ENCODE data around the gene BRD4. TPM values are rescaled to one million over a fixed set of nuclear protein-coding genes. Genes with fewer than 3 reads are reported as not detected.

Gene BRD4
- total RNA-seq, 1 experiment from 2014 or later = 144 TPM

DNA sequence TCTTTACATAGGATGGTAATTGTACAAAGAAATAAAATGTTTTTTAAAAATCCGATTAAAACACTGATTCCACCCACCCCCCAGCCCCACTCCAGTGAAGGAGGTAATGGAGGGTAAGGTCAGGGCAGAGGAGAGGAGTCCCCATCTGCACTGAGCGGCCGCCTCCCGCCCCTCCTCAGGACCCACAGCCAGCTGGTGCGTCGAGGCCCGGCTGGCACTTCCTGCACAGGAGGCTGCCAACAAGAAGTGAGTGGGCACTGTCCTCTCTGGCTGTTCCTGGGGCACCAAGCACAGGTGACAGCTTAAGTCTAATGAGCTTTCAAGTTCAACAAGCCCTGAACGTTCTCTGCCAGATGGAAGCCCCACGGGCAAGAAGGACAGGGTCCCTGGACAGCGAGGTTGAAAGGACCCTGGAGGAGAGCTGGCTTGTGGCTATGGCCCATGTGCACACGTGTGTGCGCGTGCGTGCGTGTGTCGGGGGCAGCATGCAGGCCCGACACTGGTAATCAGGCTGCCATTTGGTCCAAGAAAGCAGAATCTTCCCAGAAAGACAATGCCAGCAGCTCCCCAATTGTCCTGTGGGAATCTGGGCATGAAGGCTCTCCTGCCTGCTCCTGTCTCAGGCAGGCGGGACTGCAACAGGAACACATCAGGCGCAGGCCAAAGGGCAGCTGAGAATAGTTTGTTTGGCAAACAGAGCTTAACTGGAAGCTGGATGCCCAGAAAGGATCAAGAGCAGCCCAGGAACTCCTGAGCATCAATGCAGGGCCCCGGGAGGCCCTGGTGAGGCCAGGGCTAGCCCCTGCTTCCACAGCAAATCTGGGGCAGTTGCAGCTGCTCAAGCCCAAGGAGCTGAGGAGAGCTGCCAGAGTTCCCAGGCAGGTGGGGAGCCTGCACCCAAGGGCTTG, 85.0 kb downstream of the BRD4 start:
- peaks cover 6 to 11% of the 10 kb centered on the region in 2 experiments for H3K4me1 Mint-ChIP-seq
- no peak overlapping the region for H3K4me2 ChIP-seq (ENCODE audit: insufficient read depth, insufficient read length, low read length)
- no peak overlapping the region for H2BK12ac ChIP-seq (ENCODE audit: insufficient read length, low read depth, low read length)
- no peak for DNase-seq
- no peak overlapping the region for H3K56ac ChIP-seq (ENCODE audit: insufficient read length, low read depth, low read length)
- no peak overlapping the region for H3K4me3 Mint-ChIP-seq
- H2BK15ac ChIP-seq (ENCODE audit: low read depth, low read length) = no peak overlapping the region
- H3K27me3 Mint-ChIP-seq (ENCODE audit: low read depth) = no peaks in the 10 kb centered on the region
- H3K4me1 ChIP-seq (ENCODE audit: insufficient read depth, low read length) = no peaks in the 10 kb centered on the region
- H3K9me3 ChIP-seq (ENCODE audit: control insufficient read depth, low read depth, low read length) = no peaks in the 10 kb centered on the region
- H3K79me1 ChIP-seq (ENCODE audit: insufficient read depth, low read depth, low read length, poor library complexity, severe bottlenecking) = no peaks in the 10 kb centered on the region
- no peak overlapping the region for H4K5ac ChIP-seq (ENCODE audit: insufficient read length, low read depth, low read length)
- H3K27ac Mint-ChIP-seq = no peak overlapping the region
- no peak overlapping the region for H3K18ac ChIP-seq (ENCODE audit: insufficient read length, low read depth, low read length)
- H3K36me3 Mint-ChIP-seq (ENCODE audit: insufficient read depth in 1 of 3, low read depth in 3 of 3) = peaks cover 31 to 64% (median 62%) of the 10 kb centered on the region in 3 experiments
- H3K27ac ChIP-seq (ENCODE audit: insufficient read length, low read depth, low read length) = no peak overlapping the region
- WGBS (ENCODE audit: extremely low coverage, insufficient read length, low lambda C conversion rate) = no CpG with 5 or more reads among the region's 20 CpGs
- no peak overlapping the region for H3K9ac ChIP-seq (ENCODE audit: extremely low read depth, insufficient read length, low read length)
- H3K14ac ChIP-seq (ENCODE audit: insufficient read depth, low read length) = no peak overlapping the region
- H3K9me3 Mint-ChIP-seq = no peaks in the 10 kb centered on the region
- H2BK20ac ChIP-seq (ENCODE audit: low read depth, low read length, poor library complexity, severe bottlenecking) = no peak overlapping the region
- H4K91ac ChIP-seq (ENCODE audit: insufficient read length, low read depth, low read length) = no peak overlapping the region
- no peaks in the 10 kb centered on the region for H3K27me3 ChIP-seq (ENCODE audit: insufficient read depth, low read length)
- H3K23ac ChIP-seq (ENCODE audit: insufficient read length, low read depth, low read length) = no peak overlapping the region
- no peak overlapping the region for H3K4ac ChIP-seq (ENCODE audit: low read depth, low read length)
- TF ChIP-seq, protein P1, sequence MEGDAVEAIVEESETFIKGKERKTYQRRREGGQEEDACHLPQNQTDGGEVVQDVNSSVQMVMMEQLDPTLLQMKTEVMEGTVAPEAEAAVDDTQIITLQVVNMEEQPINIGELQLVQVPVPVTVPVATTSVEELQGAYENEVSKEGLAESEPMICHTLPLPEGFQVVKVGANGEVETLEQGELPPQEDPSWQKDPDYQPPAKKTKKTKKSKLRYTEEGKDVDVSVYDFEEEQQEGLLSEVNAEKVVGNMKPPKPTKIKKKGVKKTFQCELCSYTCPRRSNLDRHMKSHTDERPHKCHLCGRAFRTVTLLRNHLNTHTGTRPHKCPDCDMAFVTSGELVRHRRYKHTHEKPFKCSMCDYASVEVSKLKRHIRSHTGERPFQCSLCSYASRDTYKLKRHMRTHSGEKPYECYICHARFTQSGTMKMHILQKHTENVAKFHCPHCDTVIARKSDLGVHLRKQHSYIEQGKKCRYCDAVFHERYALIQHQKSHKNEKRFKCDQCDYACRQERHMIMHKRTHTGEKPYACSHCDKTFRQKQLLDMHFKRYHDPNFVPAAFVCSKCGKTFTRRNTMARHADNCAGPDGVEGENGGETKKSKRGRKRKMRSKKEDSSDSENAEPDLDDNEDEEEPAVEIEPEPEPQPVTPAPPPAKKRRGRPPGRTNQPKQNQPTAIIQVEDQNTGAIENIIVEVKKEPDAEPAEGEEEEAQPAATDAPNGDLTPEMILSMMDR (conservative IDR thresholded peaks at IDR 0.05) = no peak
- H4K8ac ChIP-seq (replicated peaks; ENCODE audit: insufficient read length, low read depth, low read length) = no peak overlapping the region
- H3T11ph ChIP-seq (ENCODE audit: low read length) = no peak overlapping the region
- peaks cover 4% of the 10 kb centered on the region for H4K20me1 ChIP-seq (ENCODE audit: control insufficient read depth, insufficient read depth, insufficient read length)
- no peak overlapping the region for H2AK5ac ChIP-seq (ENCODE audit: insufficient read length, low read length)
- H3K23me2 ChIP-seq (ENCODE audit: insufficient read length, low read depth, low read length, poor library complexity, severe bottlenecking) = no peaks in the 10 kb centered on the region
- H2BK5ac ChIP-seq (ENCODE audit: insufficient read length, low read length) = no peak overlapping the region
- H2AFZ ChIP-seq (ENCODE audit: low read length) = no peak overlapping the region
- H2BK120ac ChIP-seq (ENCODE audit: low read depth, low read length, poor library complexity, severe bottlenecking) = no peak overlapping the region
- H3K79me2 ChIP-seq (ENCODE audit: insufficient read depth, low read length) = no peaks in the 10 kb centered on the region
